Inflammatory macrophage treated with lipopolysaccharide for 4 hours (primary cell): ENCODE measurements around the gene DND1.
A peak's percentile ranks its signal among the peaks of the same experiment; 100 is the strongest.
"Not testable (repeated sequence)": the region's sequence is repeated elsewhere in the genome, so short reads cannot be mapped to it uniquely, and the experiment has no call there.

Experiments
- DNase-seq: peaks from one replicate; pipeline ENCODE4 v3.0.0-alpha.2; 2020

Gene DND1

GRCh38 chr5:140671472-140672125, 1.8 kb downstream of the DND1 start:
- DNase-seq: no peak

- not testable (repeated sequence) for DNase-seq
These were observed 2.3 kb downstream of the DND1 start for GRCh38 chr5:140671035-140671434.

GRCh38 chr5:140664359-140665119, 8.8 kb downstream of the DND1 start, which contains the start of gene WDR55:
TSS of gene WDR55 (plus strand) at chr5:140664904. CDS start at chr5:140664913, 9 bp downstream.
- peak; percentile 98 for DNase-seq

GRCh38 chr5:140664030-140664358, 9.4 kb downstream of the DND1 start:
- no peak for DNase-seq

GRCh38 chr5:140660371-140660770, 13.0 kb downstream of the DND1 start:
- DNase-seq: not testable (repeated sequence)

- DNase-seq: no peak
These were observed 14.5 kb downstream of the DND1 start for GRCh38 chr5:140658870-140659269.

GRCh38 chr5:140647042-140647419, 26.3 kb downstream of the DND1 start:
- no peak for DNase-seq

- DNase-seq: no peak
These were observed 30.7 kb downstream of the DND1 start for GRCh38 chr5:140642718-140643117.

- DNase-seq: no peak
These were observed 31.7 kb downstream of the DND1 start for GRCh38 chr5:140641716-140642115.

- peak; percentile 99 for DNase-seq
These were observed 34.0 kb downstream of the DND1 start, which contains the start of gene TMCO6 for GRCh38 chr5:140639148-140639981. TSS of gene TMCO6 (plus strand) at chr5:140639451. CDS start at chr5:140639528, 77 bp downstream.

GRCh38 chr5:140638898-140639147, 34.6 kb downstream of the DND1 start:
- DNase-seq: not testable (repeated sequence)

- peak; percentile 37 for DNase-seq
These were observed 35.8 kb downstream of the DND1 start for GRCh38 chr5:140637371-140638100.

- no peak for DNase-seq
These were observed 37.8 kb downstream of the DND1 start for GRCh38 chr5:140635291-140636257.

- DNase-seq: no peak
These were observed 39.3 kb downstream of the DND1 start for GRCh38 chr5:140634103-140634502.

GRCh38 chr5:140633501-140633900, 39.9 kb downstream of the DND1 start:
- peak; percentile 84 for DNase-seq

GRCh38 chr5:140633021-140633471, 40.3 kb downstream of the DND1 start, which contains the start of gene CD14:
TSS of gene CD14 (minus strand) at chr5:140633175. CDS start at chr5:140633071, 104 bp downstream.
- peak; percentile 91 for DNase-seq

- DNase-seq: peak; percentile 85
These were observed 40.9 kb downstream of the DND1 start for GRCh38 chr5:140632366-140633020.

- DNase-seq: no peak
These were observed 41.5 kb downstream of the DND1 start for GRCh38 chr5:140631831-140632365.

GRCh38 chr5:140631036-140631417, 42.3 kb downstream of the DND1 start:
- peak; percentile 94 for DNase-seq

GRCh38 chr5:140630292-140631035, 42.9 kb downstream of the DND1 start:
- DNase-seq: peak; percentile 67
